Neural progenitor cell (in vitro differentiated cells): ENCODE measurements around the gene MRM1. TPM values are rescaled to one million over a fixed set of nuclear protein-coding genes. Genes with fewer than 3 reads are reported as not detected.

ENCODE experiments used
- DNase-seq: peaks from one replicate; pipeline ENCODE4 v3.0.0-alpha.2; 2016; ENCODE audit warnings: low spot score
- H2AFZ ChIP-seq: fragments of 200-600 bp; sonication (generic); replicated peaks from 2 replicates; pipeline ENCODE4 v1.6.1; 2016; ENCODE audit warnings: antibody characterized with exemption
- H3F3A ChIP-seq: fragments of 200-600 bp; sonication (generic); 2 replicates; pipeline ENCODE4 v1.6.1; 2016; ENCODE audit warnings: antibody characterized with exemption, low read depth
- H3K27ac ChIP-seq: fragments of 200-600 bp; sonication (generic); 2 replicates; pipeline ENCODE4 v1.5.1; 2016; ENCODE audit warnings: mild to moderate bottlenecking
- H3K27me3 ChIP-seq: fragments of 200-600 bp; sonication (generic); 2 replicates; pipeline ENCODE4 v1.6.1; 2016; ENCODE audit warnings: mild to moderate bottlenecking, moderate library complexity
- H3K36me3 ChIP-seq: fragments of 200-600 bp; sonication (generic); 2 replicates; pipeline ENCODE4 v1.5.1; 2016
- H3K4me1 ChIP-seq: fragments of 200-600 bp; sonication (generic); 2 replicates; pipeline ENCODE4 v1.6.1; 2016; ENCODE audit warnings: mixed run types
- H3K4me2 ChIP-seq: fragments of 200-600 bp; sonication (generic); 2 replicates; pipeline ENCODE4 v1.6.1; 2016
- H3K4me3 ChIP-seq: fragments of 200-600 bp; sonication (generic); 2 replicates; pipeline ENCODE4 v1.5.1; 2016
- H3K79me2 ChIP-seq: fragments of 200-600 bp; sonication (generic); 2 replicates; pipeline ENCODE4 v1.6.1; 2016; ENCODE audit warnings: low read depth
- H3K9ac ChIP-seq: fragments of 200-600 bp; sonication (generic); 2 replicates; pipeline ENCODE4 v1.6.1; 2016
- H3K9me3 ChIP-seq: fragments of 200-600 bp; sonication (generic); 2 replicates; pipeline ENCODE4 v1.5.1; 2016; ENCODE audit warnings: low read depth
- H4K20me1 ChIP-seq: fragments of 200-600 bp; sonication (generic); 2 replicates; pipeline ENCODE4 v1.6.1; 2016; ENCODE audit warnings: low read depth
- H3K27ac Mint-ChIP-seq: 3 replicates; pipeline ENCODE4 v1.8.0; 2021; ENCODE audit warnings: mixed read lengths
- H3K27me3 Mint-ChIP-seq: 2 replicates; pipeline ENCODE4 v1.8.0; 2022; ENCODE audit warnings: low read depth, mild to moderate bottlenecking, inconsistent platforms, moderate library complexity, mixed read lengths; ENCODE audit not compliant: insufficient read depth
- H3K36me3 Mint-ChIP-seq: 3 replicates; pipeline ENCODE4 v1.8.0; 2021; ENCODE audit warnings: mixed read lengths
- H3K4me1 Mint-ChIP-seq: 3 replicates; pipeline ENCODE4 v1.8.0; 2021; ENCODE audit warnings: mixed read lengths
- H3K4me3 Mint-ChIP-seq: 3 replicates; pipeline ENCODE4 v1.8.0; 2021; ENCODE audit warnings: mild to moderate bottlenecking, moderate library complexity, mixed read lengths
- H3K9me3 Mint-ChIP-seq: 3 replicates; pipeline ENCODE4 v1.8.0; 2020; ENCODE audit warnings: mixed read lengths
- CTCF ChIP-seq: fragments of 200-600 bp; sonication (generic); IDR thresholded peaks from 2 replicates; pipeline ENCODE4 v1.5.1; 2017; ENCODE audit warnings: antibody characterized with exemption, mild to moderate bottlenecking
- EZH2 ChIP-seq: fragments of 200-600 bp; sonication (generic); IDR thresholded peaks from 2 replicates; pipeline ENCODE4 v1.6.1; 2017; ENCODE audit warnings: antibody characterized with exemption, mild to moderate bottlenecking, moderate library complexity
- EZH2phosphoT487 ChIP-seq: fragments of 200-600 bp; sonication (generic); IDR thresholded peaks from 2 replicates; pipeline ENCODE4 v1.6.1; 2017; ENCODE audit warnings: antibody characterized with exemption
- total RNA-seq: library from RNA; depleted of rRNA; stranded (reverse); fragments of >200 nt; gene quantifications from 2 replicates; pipeline ENCODE4 v1.2.3, GENCODE V29; 2015; ENCODE audit warnings: low replicate concordance

Gene MRM1
- total RNA-seq, 1 donor from 2014 or later: 0.65 TPM

- peaks cover 22% of the 10 kb centered on the region for H3K4me1 Mint-ChIP-seq
- H3K36me3 Mint-ChIP-seq: peaks cover 14% of the 10 kb centered on the region
- H3K27ac Mint-ChIP-seq: no peak overlapping the region
- peaks cover 20% of the 10 kb centered on the region for H3K4me1 ChIP-seq
- no peaks in the 10 kb centered on the region for H3K9me3 Mint-ChIP-seq
- H3K27me3 ChIP-seq: no peaks in the 10 kb centered on the region
- no peak overlapping the region for H3K4me3 ChIP-seq
- peak overlapping the region; percentile 86 for H3K4me2 ChIP-seq
- no peaks in the 10 kb centered on the region for H3K36me3 ChIP-seq
- peaks cover 23% of the 10 kb centered on the region for H4K20me1 ChIP-seq
- H3F3A ChIP-seq: peaks cover 34% of the 10 kb centered on the region
- no peak overlapping the region for H2AFZ ChIP-seq
- peak overlapping the region; percentile 41 for H3K4me3 Mint-ChIP-seq
- peaks cover 24% of the 10 kb centered on the region for H3K79me2 ChIP-seq
- no peaks in the 10 kb centered on the region for H3K9me3 ChIP-seq
- DNase-seq: no peak
- peaks cover 6% of the 10 kb centered on the region for H3K27me3 Mint-ChIP-seq
- TF ChIP-seq EZH2: no peak
- TF ChIP-seq CTCF: no peak
- no peak for TF ChIP-seq EZH2phosphoT487
- no peak overlapping the region for H3K9ac ChIP-seq
- no peak overlapping the region for H3K27ac ChIP-seq
Measured at GRCh38 chr17:36593656-36594316, 7.6 kb upstream of the MRM1 start.

GRCh38 chr17:36594626-36595401, 6.6 kb upstream of the MRM1 start:
- no peak for DNase-seq
- Mint-ChIP-seq H3K4me3 (no peak overlapping the region), H3K36me3 (peaks cover 14% of the 10 kb centered on the region), H3K27me3 (peaks cover 6% of the 10 kb centered on the region), H3K9me3 (no peaks in the 10 kb centered on the region), H3K4me1 (peaks cover 22% of the 10 kb centered on the region), H3K27ac (no peak overlapping the region)
- Histone ChIP-seq H3K27ac (no peak overlapping the region), H3K9ac (no peak overlapping the region), H3K79me2 (peaks cover 24% of the 10 kb centered on the region), H2AFZ (no peak overlapping the region), H3K9me3 (no peaks in the 10 kb centered on the region), H3K27me3 (no peaks in the 10 kb centered on the region), H3K4me3 (no peak overlapping the region), H3K4me2 (no peak overlapping the region), H3K36me3 (no peaks in the 10 kb centered on the region), H3F3A (peaks cover 24% of the 10 kb centered on the region), H4K20me1 (peaks cover 23% of the 10 kb centered on the region), H3K4me1 (peaks cover 20% of the 10 kb centered on the region)
- no peak for TF ChIP-seq EZH2
- no peak for TF ChIP-seq CTCF
- no peak for TF ChIP-seq EZH2phosphoT487

GRCh38 chr17:36597226-36597625, 4.2 kb upstream of the MRM1 start:
- Mint-ChIP-seq H3K4me3 (no peak overlapping the region), H3K4me1 (peaks cover 28% of the 10 kb centered on the region), H3K9me3 (no peaks in the 10 kb centered on the region), H3K27ac (no peak overlapping the region), H3K27me3 (peaks cover 10% of the 10 kb centered on the region), H3K36me3 (peaks cover 14% of the 10 kb centered on the region)
- Histone ChIP-seq H3K36me3 (no peaks in the 10 kb centered on the region), H3K79me2 (peaks cover 24% of the 10 kb centered on the region), H3K4me1 (peaks cover 21% of the 10 kb centered on the region), H3K4me2 (no peak overlapping the region), H4K20me1 (peaks cover 15% of the 10 kb centered on the region), H2AFZ (no peak overlapping the region), H3K27ac (no peak overlapping the region), H3K4me3 (no peak overlapping the region), H3F3A (peaks cover 26% of the 10 kb centered on the region), H3K9ac (no peak overlapping the region), H3K9me3 (no peaks in the 10 kb centered on the region), H3K27me3 (peaks cover 3% of the 10 kb centered on the region)
- TF ChIP-seq CTCF (no peak), EZH2phosphoT487 (no peak), EZH2 (no peak)
- no peak for DNase-seq
